PC-3 (cell line): Measurements from ENCODE around the gene CATSPERB.

Experiments
- EZH2 ChIP-seq: fragments of 300-600 bp; sonication (generic); IDR thresholded peaks from one replicate; pipeline ENCODE4 v1.6.1; 2017; ENCODE audit warnings: antibody characterized with exemption, mild to moderate bottlenecking, low read length; ENCODE audit not compliant: unreplicated experiment
- TF ChIP-seq, protein P1 (sequence below): fragments of 300-600 bp; sonication (generic); conservative IDR thresholded peaks from 2 replicates; pipeline ENCODE4 v1.5.1; 2017; ENCODE audit warnings: antibody characterized with exemption, low read depth, mild to moderate bottlenecking, low read length

DNA sequence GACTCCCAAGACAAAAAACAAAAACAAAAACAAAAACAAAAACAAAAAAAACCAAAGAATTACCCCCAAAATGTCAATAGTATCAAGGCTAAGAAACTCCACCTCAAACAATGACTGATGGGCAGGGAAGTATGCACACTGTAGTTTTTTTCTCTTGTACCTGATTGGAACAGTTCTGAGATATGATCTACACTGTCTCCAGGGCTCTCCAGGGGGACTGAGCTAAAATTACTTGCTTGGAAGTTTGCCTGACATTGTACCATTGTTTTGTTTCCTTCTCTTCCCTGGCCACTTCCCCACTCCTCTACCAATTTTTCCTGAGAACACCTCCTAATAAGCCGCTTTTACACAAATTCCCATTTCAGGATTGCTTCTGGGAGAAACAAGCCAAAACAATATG is 22.3 kb upstream of the CATSPERB start:
- TF ChIP-seq EZH2: no peak
- TF ChIP-seq, protein P1, sequence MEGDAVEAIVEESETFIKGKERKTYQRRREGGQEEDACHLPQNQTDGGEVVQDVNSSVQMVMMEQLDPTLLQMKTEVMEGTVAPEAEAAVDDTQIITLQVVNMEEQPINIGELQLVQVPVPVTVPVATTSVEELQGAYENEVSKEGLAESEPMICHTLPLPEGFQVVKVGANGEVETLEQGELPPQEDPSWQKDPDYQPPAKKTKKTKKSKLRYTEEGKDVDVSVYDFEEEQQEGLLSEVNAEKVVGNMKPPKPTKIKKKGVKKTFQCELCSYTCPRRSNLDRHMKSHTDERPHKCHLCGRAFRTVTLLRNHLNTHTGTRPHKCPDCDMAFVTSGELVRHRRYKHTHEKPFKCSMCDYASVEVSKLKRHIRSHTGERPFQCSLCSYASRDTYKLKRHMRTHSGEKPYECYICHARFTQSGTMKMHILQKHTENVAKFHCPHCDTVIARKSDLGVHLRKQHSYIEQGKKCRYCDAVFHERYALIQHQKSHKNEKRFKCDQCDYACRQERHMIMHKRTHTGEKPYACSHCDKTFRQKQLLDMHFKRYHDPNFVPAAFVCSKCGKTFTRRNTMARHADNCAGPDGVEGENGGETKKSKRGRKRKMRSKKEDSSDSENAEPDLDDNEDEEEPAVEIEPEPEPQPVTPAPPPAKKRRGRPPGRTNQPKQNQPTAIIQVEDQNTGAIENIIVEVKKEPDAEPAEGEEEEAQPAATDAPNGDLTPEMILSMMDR: no peak
